Kidney epithelial cell (primary cell): ENCODE data around the gene ABCA2. TPM values are rescaled to one million over a fixed set of nuclear protein-coding genes. Genes with fewer than 3 reads are reported as not detected.

Source experiments
- DNase-seq: peaks from one replicate; pipeline ENCODE4 v3.0.0-alpha.2; 2010; ENCODE audit warnings: low read depth
- H3K27me3 ChIP-seq: 2 replicates; pipeline ENCODE4 v1.6.0; 2011; ENCODE audit warnings: low read length; ENCODE audit not compliant: control insufficient read depth, insufficient read depth
- H3K36me3 ChIP-seq: 2 replicates; pipeline ENCODE4 v1.5.1; 2011; ENCODE audit warnings: low read length; ENCODE audit not compliant: control insufficient read depth, insufficient read depth
- H3K4me3 ChIP-seq: 2 replicates; pipeline ENCODE4 v1.5.1; 2011; ENCODE audit warnings: low read depth, mild to moderate bottlenecking, control low read depth, low read length
- total RNA-seq: library from RNA; depleted of rRNA; stranded (reverse); fragments of >200 nt; gene quantifications from 2 replicates; pipeline ENCODE4 v1.2.3, GENCODE V29; 2015
- TF ChIP-seq, protein P1 (sequence below): IDR thresholded peaks from 2 replicates; pipeline ENCODE4 v1.5.1; 2011; ENCODE audit warnings: mild to moderate bottlenecking, moderate library complexity, low read length, control low read depth, inconsistent platforms; ENCODE audit not compliant: insufficient read depth, poor library complexity, severe bottlenecking

Gene ABCA2
- total RNA-seq, 1 donor from 2014 or later = 5.3 TPM

DNA sequence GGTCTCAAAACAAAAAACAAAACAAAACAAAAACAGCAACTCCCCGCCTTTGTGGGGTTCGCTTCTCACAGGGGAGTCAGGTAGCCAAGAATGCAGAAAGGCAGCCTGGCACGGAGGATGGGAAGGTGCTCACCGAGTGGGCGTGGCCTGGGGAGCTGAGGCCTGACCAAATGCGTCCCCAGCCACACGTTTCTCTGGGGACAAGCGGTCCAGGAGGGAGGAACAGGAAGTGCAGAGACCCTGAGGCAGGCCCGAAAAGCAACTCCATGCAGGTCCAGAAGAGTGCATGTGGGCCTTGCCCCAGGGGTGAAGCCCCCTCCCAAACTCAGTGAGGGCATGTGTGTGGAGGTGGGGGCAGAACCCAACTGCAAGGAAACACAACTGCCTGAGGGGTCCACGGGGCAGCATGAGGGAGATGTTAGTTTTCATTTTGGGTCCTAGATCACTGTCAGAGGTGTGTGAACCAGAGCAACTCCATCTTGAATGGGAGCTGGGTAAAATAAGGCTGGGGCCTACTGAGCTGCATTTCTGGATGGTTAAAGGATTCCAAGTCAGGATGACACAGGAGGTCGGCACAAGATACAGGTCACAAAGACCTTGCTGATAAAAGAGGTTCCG is 46.7 kb upstream of the ABCA2 start:
- DNase-seq = no peak
- TF ChIP-seq, protein P1, sequence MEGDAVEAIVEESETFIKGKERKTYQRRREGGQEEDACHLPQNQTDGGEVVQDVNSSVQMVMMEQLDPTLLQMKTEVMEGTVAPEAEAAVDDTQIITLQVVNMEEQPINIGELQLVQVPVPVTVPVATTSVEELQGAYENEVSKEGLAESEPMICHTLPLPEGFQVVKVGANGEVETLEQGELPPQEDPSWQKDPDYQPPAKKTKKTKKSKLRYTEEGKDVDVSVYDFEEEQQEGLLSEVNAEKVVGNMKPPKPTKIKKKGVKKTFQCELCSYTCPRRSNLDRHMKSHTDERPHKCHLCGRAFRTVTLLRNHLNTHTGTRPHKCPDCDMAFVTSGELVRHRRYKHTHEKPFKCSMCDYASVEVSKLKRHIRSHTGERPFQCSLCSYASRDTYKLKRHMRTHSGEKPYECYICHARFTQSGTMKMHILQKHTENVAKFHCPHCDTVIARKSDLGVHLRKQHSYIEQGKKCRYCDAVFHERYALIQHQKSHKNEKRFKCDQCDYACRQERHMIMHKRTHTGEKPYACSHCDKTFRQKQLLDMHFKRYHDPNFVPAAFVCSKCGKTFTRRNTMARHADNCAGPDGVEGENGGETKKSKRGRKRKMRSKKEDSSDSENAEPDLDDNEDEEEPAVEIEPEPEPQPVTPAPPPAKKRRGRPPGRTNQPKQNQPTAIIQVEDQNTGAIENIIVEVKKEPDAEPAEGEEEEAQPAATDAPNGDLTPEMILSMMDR = no peak
- no peaks in the 10 kb centered on the region for H3K36me3 ChIP-seq
- no peak overlapping the region for H3K4me3 ChIP-seq
- H3K27me3 ChIP-seq = peaks cover 6% of the 10 kb centered on the region

DNA sequence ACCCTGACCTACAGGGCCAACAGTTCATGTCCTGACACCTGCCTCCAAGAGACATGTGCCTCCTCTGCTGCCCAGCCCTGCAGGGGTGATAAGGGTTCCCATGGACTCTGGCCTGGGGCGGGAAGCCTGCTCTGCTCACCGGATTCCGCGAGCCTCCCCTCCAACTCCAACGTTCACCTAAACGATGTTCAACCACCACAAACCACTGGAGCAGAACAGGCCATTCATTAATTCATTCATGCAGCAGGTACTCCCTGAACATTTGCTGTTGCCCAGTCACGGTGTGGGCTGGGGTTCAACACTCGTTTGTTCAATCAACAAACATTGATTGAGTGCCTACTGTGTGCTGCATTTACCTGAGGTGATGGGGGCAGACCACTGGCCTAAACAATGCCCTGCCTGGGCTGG is 46.0 kb upstream of the ABCA2 start:
- no peak overlapping the region for H3K4me3 ChIP-seq
- no peaks in the 10 kb centered on the region for H3K36me3 ChIP-seq
- DNase-seq = no peak
- peaks cover 6% of the 10 kb centered on the region for H3K27me3 ChIP-seq
- TF ChIP-seq, protein P1 = no peak

DNA sequence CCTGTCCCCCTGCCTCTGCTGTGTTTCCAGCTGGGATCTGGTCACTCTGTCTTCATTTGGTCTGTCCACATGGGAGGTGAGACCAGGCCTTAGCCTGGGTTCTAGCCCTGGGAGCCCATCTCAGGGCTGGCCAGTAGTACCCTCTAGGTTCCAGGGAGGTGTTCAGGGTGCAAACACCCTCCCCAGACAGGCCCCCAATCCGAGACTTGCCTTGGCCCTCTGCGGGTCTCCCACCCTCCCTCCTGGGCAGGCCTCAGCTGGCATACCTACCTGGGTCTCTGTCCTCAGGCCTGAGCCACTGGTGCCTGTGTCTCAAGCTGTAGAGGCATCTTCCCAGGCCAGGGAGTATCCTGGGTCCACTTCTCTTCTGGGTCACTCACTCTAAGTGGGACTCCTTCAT is 43.2 kb upstream of the ABCA2 start:
- TF ChIP-seq, protein P1 = no peak
- no peaks in the 10 kb centered on the region for H3K27me3 ChIP-seq

DNA sequence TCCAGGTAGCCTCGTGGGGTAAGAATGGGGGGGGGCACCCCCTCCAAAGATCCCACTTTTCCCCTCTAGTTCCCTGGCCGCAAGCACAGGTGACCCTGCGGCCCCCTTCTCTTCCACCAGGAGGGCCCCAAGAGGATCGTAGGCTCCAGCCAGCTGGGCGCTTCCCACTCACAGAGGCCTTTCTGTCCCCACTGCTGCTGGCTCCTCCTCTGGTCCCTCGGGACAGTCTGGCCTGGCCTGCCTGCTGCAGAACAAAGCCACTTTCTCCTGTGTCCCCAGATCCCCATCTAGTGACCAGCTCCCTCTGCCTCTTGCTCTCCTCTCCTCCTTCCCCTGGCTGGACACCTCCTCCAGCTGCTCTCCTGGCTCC is 42.9 kb upstream of the ABCA2 start:
- no peaks in the 10 kb centered on the region for H3K27me3 ChIP-seq
- DNase-seq = no peak
- H3K36me3 ChIP-seq = no peaks in the 10 kb centered on the region
- peak overlapping the region; percentile 29 for H3K4me3 ChIP-seq
- TF ChIP-seq, protein P1 = peak; percentile 28

More for the DNA sequence above, 43.2 kb upstream of the ABCA2 start:
- H3K36me3 ChIP-seq = no peaks in the 10 kb centered on the region
- no peak for DNase-seq
- H3K4me3 ChIP-seq = no peak overlapping the region

DNA sequence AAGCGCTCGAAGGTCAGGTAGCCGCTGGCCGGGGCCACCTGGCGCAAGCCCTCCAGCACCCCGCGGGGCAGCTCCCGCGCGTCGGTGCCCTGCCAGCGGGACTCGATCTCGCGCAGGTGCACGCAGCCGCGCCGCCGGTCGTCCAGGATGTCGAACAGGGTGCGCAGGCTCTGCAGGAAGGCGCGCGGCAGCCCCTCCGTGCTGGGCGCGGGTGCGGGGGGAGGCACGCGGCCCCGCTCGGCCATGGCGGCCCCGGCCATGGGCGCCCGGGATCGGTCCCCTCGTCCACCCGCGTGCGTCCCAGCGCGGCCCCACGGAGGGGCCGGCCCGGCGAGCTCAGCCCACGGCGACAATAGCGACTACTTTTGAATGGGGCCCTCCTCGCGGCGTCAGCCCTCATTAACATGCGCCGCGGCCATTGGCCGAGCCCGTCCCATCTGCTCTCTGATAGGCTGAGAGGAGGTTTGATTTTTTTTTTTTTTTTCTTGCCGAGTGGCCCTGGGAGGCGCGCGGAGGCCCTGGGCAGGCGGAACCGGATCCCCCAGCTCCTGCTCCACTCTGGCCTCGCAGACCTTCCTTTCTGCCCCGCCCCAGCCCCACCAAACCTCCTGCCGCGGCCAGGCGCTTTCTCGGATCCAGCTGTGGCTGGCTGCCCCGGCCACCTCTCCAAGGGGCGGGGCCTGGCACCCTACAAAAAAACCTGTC is 42.3 kb upstream of the ABCA2 start, which contains the start of gene SAPCD2:
SAPCD2 (minus strand) TSS at position 357 of the 705 bp plus-strand sequence; CDS start at position 260, 97 bp downstream.
- peak within 1 kb of the TSS; percentile 35 for H3K4me3 ChIP-seq
- H3K27me3 ChIP-seq = no peaks in the 10 kb centered on the region
- TF ChIP-seq, protein P1 = no peak
- no peak for DNase-seq
- H3K36me3 ChIP-seq = no peaks in the 10 kb centered on the region
